Raji (cell line): Measurements from ENCODE around the gene NT5DC2.

Source experiments
- POLR2A ChIP-seq: IDR thresholded peaks from 2 replicates; pipeline ENCODE4 v1.6.1; 2011; ENCODE audit warnings: low read depth, low read length, control low read depth; ENCODE audit not compliant: insufficient read depth

Gene NT5DC2

GRCh38 chr3:52509753-52510328, 23.8 kb downstream of the NT5DC2 start:
- no peak for TF ChIP-seq POLR2A

GRCh38 chr3:52507359-52507758, 26.3 kb downstream of the NT5DC2 start:
- no peak for TF ChIP-seq POLR2A

- no peak for TF ChIP-seq POLR2A
Measured at GRCh38 chr3:52506266-52506966, 27.2 kb downstream of the NT5DC2 start.

- no peak for TF ChIP-seq POLR2A
Measured at GRCh38 chr3:52504977-52505376, 28.7 kb downstream of the NT5DC2 start.

- TF ChIP-seq POLR2A: no peak
Measured at GRCh38 chr3:52503788-52504424, 29.8 kb downstream of the NT5DC2 start.

GRCh38 chr3:52502808-52503350, 30.8 kb downstream of the NT5DC2 start:
- TF ChIP-seq POLR2A: no peak

- no peak for TF ChIP-seq POLR2A
Measured at GRCh38 chr3:52502001-52502400, 31.7 kb downstream of the NT5DC2 start.

- TF ChIP-seq POLR2A: no peak
Measured at GRCh38 chr3:52501046-52501445, 32.6 kb downstream of the NT5DC2 start.

GRCh38 chr3:52498137-52499054, 35.3 kb downstream of the NT5DC2 start:
- no peak for TF ChIP-seq POLR2A

- TF ChIP-seq POLR2A: no peak
Measured at GRCh38 chr3:52495777-52496602, 37.7 kb downstream of the NT5DC2 start.

- no peak for TF ChIP-seq POLR2A
Measured at GRCh38 chr3:52494886-52495495, 38.7 kb downstream of the NT5DC2 start, which contains the start of gene STAB1. STAB1 (plus strand) TSS chr3:52495338; CDS start chr3:52495414, 76 bp downstream.

- TF ChIP-seq POLR2A: no peak
Measured at GRCh38 chr3:52494445-52494844, 39.2 kb downstream of the NT5DC2 start.

- TF ChIP-seq POLR2A: no peak
Measured at GRCh38 chr3:52493232-52494017, 40.2 kb downstream of the NT5DC2 start.
